ENCODE data around the gene ARIH2. TPM values are rescaled to one million over a fixed set of nuclear protein-coding genes. Genes with fewer than 3 reads are reported as not detected.

Gene ARIH2
- total and polyA plus RNA-seq, 9 of the 15 experiments (the other 6 are each of a cell fraction or from before 2014, with no cell fraction given) = 27.0 to 120 (median 108) TPM

GRCh38 chr3:49007068-49007770, 88.6 kb downstream of the ARIH2 start, which contains the start of gene WDR6 (continued):
- TF ChIP-seq KLF13 (tag; IDR thresholded peaks at IDR 0.05; ENCODE audit: borderline replicate concordance, low read depth) (0 out of 2 replicates have a peak, but pooled peaks have one; percentile 45), PBX2 (CRISPR knock-in tag; IDR thresholded peaks at IDR 0.05; ENCODE audit: low read depth) (no peak), PBX2 (tag; conservative IDR thresholded peaks at IDR 0.05; ENCODE audit: low read depth) (no peak), SRSF9 (IDR thresholded peaks at IDR 0.05; ENCODE audit: borderline replicate concordance, low read depth, low read length) (no peak), THAP12 (CRISPR knock-in tag; IDR thresholded peaks at IDR 0.05) (no peak), ZNF77 (CRISPR knock-in tag; IDR thresholded peaks at IDR 0.05) (no peak), ZNF512 (tag; IDR thresholded peaks at IDR 0.05) (no peak), ZNF165 (CRISPR knock-in tag; IDR thresholded peaks at IDR 0.05; ENCODE audit: borderline replicate concordance) (no peak), MTF1 (CRISPR knock-in tag; IDR thresholded peaks at IDR 0.05; ENCODE audit: borderline replicate concordance) (no peak), SAFB2 (IDR thresholded peaks at IDR 0.05; ENCODE audit: borderline replicate concordance, low read depth, low read length, severe bottlenecking) (no peak), ZMIZ1 (IDR thresholded peaks at IDR 0.05; ENCODE audit: low read depth in 2 of 2, low read length in 2 of 2) (no peak), BCOR (IDR thresholded peaks at IDR 0.05) (0 out of 2 replicates have a peak, but pooled peaks have one; percentile 26), PHB (CRISPR knock-in tag; IDR thresholded peaks at IDR 0.05) (no peak), CXXC5 (CRISPR knock-in tag; IDR thresholded peaks at IDR 0.05) (peak; percentile 95), TEAD4 (IDR thresholded peaks at IDR 0.05; ENCODE audit: low read length) (0 out of 2 replicates have a peak, but pooled peaks have one; percentile 5), TEAD4 (CRISPR knock-in tag; IDR thresholded peaks at IDR 0.05; ENCODE audit: borderline replicate concordance) (no peak), KDM1A (IDR thresholded peaks at IDR 0.05) (no peak)
